A549 (cell line): Measurements from ENCODE around the gene MEGF6. TPM values are rescaled to one million over a fixed set of nuclear protein-coding genes. Genes with fewer than 3 reads are reported as not detected.

Experiments used
- ATAC-seq, 2 experiments: fragments of 200-7000 bp in 1 of 2; fragments of >200 bp in 1 of 2; cut with Nextera tagmentation in 1 of 2; cut with Tn5 transposase in 1 of 2; 3 replicates each; pipeline versions ENCODE4 v1.8.0 to v1.9.1; 2018 to 2020; ENCODE audit warnings: mild to moderate bottlenecking in 1 of 2, moderate library complexity in 1 of 2
- CTCF ChIA-PET: fragments of 300-600 bp; sonication (Branson Sonifier 250); formaldehyde crosslinking; extraction: SDS; loops from one replicate; lab custom pipeline; 2021; ENCODE audit warnings: antibody characterized with exemption, inconsistent platforms; lab: Yijun Ruan, JAX
- POLR2A ChIA-PET: fragments of 350-600 bp; formaldehyde crosslinking; extraction: SDS; loops from one replicate; lab custom pipeline; 2021; ENCODE audit warnings: antibody characterized with exemption, inconsistent platforms; lab: Yijun Ruan, JAX
- DNase-seq, 2 experiments: peaks; one replicate each; pipeline versions ENCODE4 v3.0.0 to v3.0.0-alpha.2; 2011 to 2016; ENCODE audit warnings: low read depth in 1 of 2, low spot score in 1 of 2
- FAIRE-seq: peaks from 2 replicates; lab custom pipeline; 2011; peaks lifted over from hg19 to GRCh38; lab: Jason Lieb, UNC
- H3K27ac ChIP-seq, 2 experiments: fragments of >200 bp; sonication (Bioruptor Twin); formaldehyde crosslinking; 3 replicates each; pipeline ENCODE4 v1.5.1; 2016 to 2017
- H3K4me1 ChIP-seq: fragments of >200 bp; sonication (Bioruptor Twin); formaldehyde crosslinking; 3 replicates; pipeline ENCODE4 v1.6.1; 2016
- H3K4me2 ChIP-seq: fragments of >200 bp; sonication (Bioruptor Twin); formaldehyde crosslinking; 3 replicates; pipeline ENCODE4 v1.6.1; 2016
- H3K4me3 ChIP-seq: fragments of >200 bp; sonication (Bioruptor Twin); formaldehyde crosslinking; 3 replicates; pipeline ENCODE4 v1.5.1; 2016
- H3K9me3 ChIP-seq: fragments of >200 bp; sonication (Bioruptor Twin); formaldehyde crosslinking; 3 replicates; pipeline ENCODE4 v1.6.1; 2016
- BHLHE40 ChIP-seq: IDR thresholded peaks from 2 replicates; pipeline ENCODE4 v1.6.1; 2012; ENCODE audit warnings: low read depth, low read length, inconsistent platforms
- CEBPB ChIP-seq, 2 experiments: fragments of >200 bp in 1 of 2; sonication (Bioruptor Twin) in 1 of 2; formaldehyde crosslinking in 1 of 2; IDR thresholded peaks; 2 replicates each; pipeline ENCODE4 v1.6.1; 2012 to 2016
- CHD4 ChIP-seq: fragments of 200-600 bp; sonication (generic); IDR thresholded peaks from 2 replicates; pipeline ENCODE4 v1.6.1; 2016; ENCODE audit warnings: antibody characterized with exemption, mild to moderate bottlenecking, borderline replicate concordance
- ESRRA ChIP-seq: fragments of 150-350 bp; IDR thresholded peaks from 2 replicates; pipeline ENCODE4 v1.6.1; 2014; ENCODE audit warnings: mild to moderate bottlenecking, low read length, borderline replicate concordance
- FOSL2 ChIP-seq, 2 experiments: fragments of 450-650 bp in 1 of 2; fragments of >200 bp in 1 of 2; sonication (Bioruptor Twin) in 1 of 2; formaldehyde crosslinking; IDR thresholded peaks; 2 replicates each; pipeline versions ENCODE4 v1.5.0 to v1.6.1; 2016 to 2020; ENCODE audit warnings: mild to moderate bottlenecking in 1 of 2, moderate library complexity in 1 of 2
- JUNB ChIP-seq: fragments of >200 bp; sonication (Bioruptor Twin); formaldehyde crosslinking; IDR thresholded peaks from 2 replicates; pipeline ENCODE4 v1.6.1; 2016
- MAFK ChIP-seq: fragments of 450-650 bp; IDR thresholded peaks from 2 replicates; pipeline ENCODE4 v1.6.1; 2014; ENCODE audit not compliant: partially characterized antibody
- NFE2L2 ChIP-seq: fragments of 150-350 bp; conservative IDR thresholded peaks from 2 replicates; pipeline ENCODE4 v1.6.1; 2014; ENCODE audit warnings: low read length
- PHF8 ChIP-seq: fragments of 200-600 bp; sonication (generic); IDR thresholded peaks from 2 replicates; pipeline ENCODE4 v1.6.1; 2016; ENCODE audit warnings: low read depth, mild to moderate bottlenecking, antibody characterized with exemption, moderate library complexity, borderline replicate concordance
- POLR2A ChIP-seq: IDR thresholded peaks from 2 replicates; pipeline ENCODE4 v1.6.1; 2012; ENCODE audit warnings: mild to moderate bottlenecking, low read length
- RAD21 ChIP-seq, 2 experiments: fragments of >200 bp in 1 of 2; sonication (Bioruptor Twin) in 1 of 2; formaldehyde crosslinking in 1 of 2; IDR thresholded peaks in 1 of 2; conservative IDR thresholded peaks in 1 of 2; 2 replicates in 1 of 2; 3 replicates in 1 of 2; pipeline ENCODE4 v1.6.1; 2012 to 2018; ENCODE audit warnings: inconsistent platforms in 1 of 2
- RCOR1 ChIP-seq: fragments of 150-350 bp; IDR thresholded peaks from 2 replicates; pipeline ENCODE4 v1.6.1; 2014; ENCODE audit warnings: antibody characterized with exemption, low read length, low read depth
- SMC3 ChIP-seq: fragments of >200 bp; sonication (Bioruptor Twin); formaldehyde crosslinking; IDR thresholded peaks from 3 replicates; pipeline ENCODE4 v1.6.1; 2018; ENCODE audit warnings: inconsistent platforms
- ZC3H11A ChIP-seq: fragments of 450-650 bp; IDR thresholded peaks from 2 replicates; pipeline ENCODE4 v1.6.1; 2014; ENCODE audit warnings: antibody characterized with exemption, mild to moderate bottlenecking
- ZNF302 ChIP-seq: fragments of 250-450 bp; sonication (Bioruptor Pico); IDR thresholded peaks from 2 replicates; pipeline ENCODE4 v1.9.0; 2021; ENCODE audit warnings: inconsistent platforms, mild to moderate bottlenecking, moderate library complexity
- WGBS: methylation state at CpG from one replicate; pipeline ENCODE4 v1.1.6; 2017; ENCODE audit errors: missing lambda C conversion rate; 5-methylcytosine and 5-hydroxymethylcytosine counted together
- polyA plus RNA-seq, 4 experiments: library from polyadenylated mRNA; depleted of rRNA in 3 of 4; stranded (reverse); fragments of >200 nt; fragmentation: RNase III in 1 of 4; extraction: RNeasy Plus Mini Kit Qiagen cat#74134 plus additional on column Dnase treatment in 1 of 4; gene quantifications; 2 replicates in 3 of 4; 3 replicates in 1 of 4; pipeline ENCODE4 v1.2.3, GENCODE V29; 2011 to 2017
- TF ChIP-seq, protein P1 (sequence below): fragments of >200 bp; sonication (Bioruptor Twin); formaldehyde crosslinking; IDR thresholded peaks from 2 replicates; pipeline ENCODE4 v1.6.1; 2016
- TF ChIP-seq, protein P2 (sequence below): fragments of >200 bp; sonication (Bioruptor Twin); formaldehyde crosslinking; IDR thresholded peaks from 3 replicates; pipeline ENCODE4 v1.5.1; 2016
- TF ChIP-seq, protein P3 (sequence below): fragments of 450-650 bp; IDR thresholded peaks from 2 replicates; pipeline ENCODE4 v1.6.1; 2014; ENCODE audit warnings: antibody characterized with exemption

The MEGF6 gene
- polyA plus RNA-seq, 2 of the 4 experiments (the other 2 are of a cell fraction), result 0.66 to 13.7 TPM

DNA sequence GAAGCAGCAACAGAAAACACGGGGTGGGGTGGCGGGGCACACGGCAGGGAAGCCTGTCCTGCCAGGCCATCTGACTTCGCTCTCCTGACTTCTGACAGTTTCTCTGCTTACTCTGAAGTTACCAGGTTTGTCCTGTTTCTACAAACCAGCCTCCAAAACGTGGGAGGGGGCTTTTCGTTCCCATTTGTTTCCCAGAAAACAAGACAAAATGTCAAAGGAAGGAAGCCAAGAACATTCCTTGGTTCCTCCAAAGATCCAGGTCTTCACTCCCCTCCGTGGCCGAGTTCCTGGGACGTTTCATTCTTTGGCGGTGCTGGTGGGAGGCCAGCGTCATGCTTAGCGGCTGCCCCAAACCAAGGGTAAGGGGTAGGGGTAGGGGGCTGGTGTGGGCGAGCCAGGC, 49.6 kb downstream of the MEGF6 start:
- TF ChIP-seq CHD4, result no peak
- no peak for TF ChIP-seq RCOR1
- no peak for TF ChIP-seq CEBPB (IDR thresholded peaks at IDR 0.05)
- TF ChIP-seq RAD21 (conservative IDR thresholded peaks at IDR 0.05 in 1 of 2, IDR thresholded peaks at IDR 0.05 in 1 of 2), result no peak
- TF ChIP-seq PHF8, result no peak
- no peak for TF ChIP-seq ZC3H11A
- no peak for TF ChIP-seq JUNB
- no peak for TF ChIP-seq FOSL2 (IDR thresholded peaks at IDR 0.05)
- no peak for TF ChIP-seq FOSL2 (CRISPR knock-in tag; IDR thresholded peaks at IDR 0.05)
- TF ChIP-seq, protein P1, sequence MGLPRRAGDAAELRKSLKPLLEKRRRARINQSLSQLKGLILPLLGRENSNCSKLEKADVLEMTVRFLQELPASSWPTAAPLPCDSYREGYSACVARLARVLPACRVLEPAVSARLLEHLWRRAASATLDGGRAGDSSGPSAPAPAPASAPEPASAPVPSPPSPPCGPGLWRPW, result no peak
- TF ChIP-seq MAFK, result no peak
- TF ChIP-seq, protein P2, sequence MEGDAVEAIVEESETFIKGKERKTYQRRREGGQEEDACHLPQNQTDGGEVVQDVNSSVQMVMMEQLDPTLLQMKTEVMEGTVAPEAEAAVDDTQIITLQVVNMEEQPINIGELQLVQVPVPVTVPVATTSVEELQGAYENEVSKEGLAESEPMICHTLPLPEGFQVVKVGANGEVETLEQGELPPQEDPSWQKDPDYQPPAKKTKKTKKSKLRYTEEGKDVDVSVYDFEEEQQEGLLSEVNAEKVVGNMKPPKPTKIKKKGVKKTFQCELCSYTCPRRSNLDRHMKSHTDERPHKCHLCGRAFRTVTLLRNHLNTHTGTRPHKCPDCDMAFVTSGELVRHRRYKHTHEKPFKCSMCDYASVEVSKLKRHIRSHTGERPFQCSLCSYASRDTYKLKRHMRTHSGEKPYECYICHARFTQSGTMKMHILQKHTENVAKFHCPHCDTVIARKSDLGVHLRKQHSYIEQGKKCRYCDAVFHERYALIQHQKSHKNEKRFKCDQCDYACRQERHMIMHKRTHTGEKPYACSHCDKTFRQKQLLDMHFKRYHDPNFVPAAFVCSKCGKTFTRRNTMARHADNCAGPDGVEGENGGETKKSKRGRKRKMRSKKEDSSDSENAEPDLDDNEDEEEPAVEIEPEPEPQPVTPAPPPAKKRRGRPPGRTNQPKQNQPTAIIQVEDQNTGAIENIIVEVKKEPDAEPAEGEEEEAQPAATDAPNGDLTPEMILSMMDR, result no peak
- TF ChIP-seq POLR2A, result no peak
- no peak for TF ChIP-seq SMC3
- Histone ChIP-seq H3K4me3 (no peak overlapping the region), H3K4me1 (no peaks in the 10 kb centered on the region), H3K9me3 (no peaks in the 10 kb centered on the region), H3K4me2 (no peak overlapping the region), H3K27ac (no peak overlapping the region)
- FAIRE-seq (no peak), ATAC-seq (no peak), DNase-seq (no peak)
- POLR2A ChIA-PET, result no interaction called here
- 71% methylated on average over 11 of the region's 13 CpGs for WGBS
- CTCF ChIA-PET, result interaction anchor here (1.0 kb wide), 1 partner anchor 58 kb away, joined by 3 read pairs; no protein-coding TSS in a partner anchor

DNA sequence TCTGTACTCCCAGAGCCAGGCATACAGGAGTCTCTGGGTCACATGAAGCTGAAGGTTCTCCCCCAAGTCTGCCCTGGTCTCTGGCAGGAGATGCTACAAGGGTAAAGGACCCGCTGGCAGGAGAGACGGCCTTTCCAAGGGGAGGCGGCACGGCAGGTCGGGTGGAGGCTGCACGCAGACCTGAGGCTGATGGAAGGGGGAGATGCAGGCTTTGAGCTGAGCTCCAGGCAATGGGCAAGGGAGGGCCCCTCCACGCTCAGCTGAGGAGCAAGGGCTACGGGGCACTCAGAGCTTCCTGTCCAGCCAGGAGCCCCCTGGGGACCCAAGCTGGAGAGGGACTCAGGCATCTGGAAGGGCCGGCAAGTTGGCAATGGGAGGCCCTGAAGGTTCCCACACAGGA, 50.3 kb downstream of the MEGF6 start:
- 89% methylated on average over 6 of the region's 9 CpGs for WGBS
- no peaks in the 10 kb centered on the region for H3K4me1 ChIP-seq
- no peak for DNase-seq
- FAIRE-seq, result no peak
- H3K9me3 ChIP-seq, result no peaks in the 10 kb centered on the region
- ATAC-seq, result no peak
- no peak overlapping the region for H3K27ac ChIP-seq
- ChIA-PET POLR2A (no interaction called here), CTCF (interaction anchor here (1.0 to 1.2 kb wide), 3 partner anchors 59 to 108 kb away, joined by 3 to 8 read pairs (median 4); no protein-coding TSS in a partner anchor)
- no peak overlapping the region for H3K4me3 ChIP-seq
- TF ChIP-seq NFE2L2, result no peak
- TF ChIP-seq CEBPB (IDR thresholded peaks at IDR 0.05), result no peak
- TF ChIP-seq, protein P3, sequence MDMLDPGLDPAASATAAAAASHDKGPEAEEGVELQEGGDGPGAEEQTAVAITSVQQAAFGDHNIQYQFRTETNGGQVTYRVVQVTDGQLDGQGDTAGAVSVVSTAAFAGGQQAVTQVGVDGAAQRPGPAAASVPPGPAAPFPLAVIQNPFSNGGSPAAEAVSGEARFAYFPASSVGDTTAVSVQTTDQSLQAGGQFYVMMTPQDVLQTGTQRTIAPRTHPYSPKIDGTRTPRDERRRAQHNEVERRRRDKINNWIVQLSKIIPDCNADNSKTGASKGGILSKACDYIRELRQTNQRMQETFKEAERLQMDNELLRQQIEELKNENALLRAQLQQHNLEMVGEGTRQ, result no peak
- TF ChIP-seq BHLHE40, result no peak
- H3K4me2 ChIP-seq, result no peak overlapping the region

DNA sequence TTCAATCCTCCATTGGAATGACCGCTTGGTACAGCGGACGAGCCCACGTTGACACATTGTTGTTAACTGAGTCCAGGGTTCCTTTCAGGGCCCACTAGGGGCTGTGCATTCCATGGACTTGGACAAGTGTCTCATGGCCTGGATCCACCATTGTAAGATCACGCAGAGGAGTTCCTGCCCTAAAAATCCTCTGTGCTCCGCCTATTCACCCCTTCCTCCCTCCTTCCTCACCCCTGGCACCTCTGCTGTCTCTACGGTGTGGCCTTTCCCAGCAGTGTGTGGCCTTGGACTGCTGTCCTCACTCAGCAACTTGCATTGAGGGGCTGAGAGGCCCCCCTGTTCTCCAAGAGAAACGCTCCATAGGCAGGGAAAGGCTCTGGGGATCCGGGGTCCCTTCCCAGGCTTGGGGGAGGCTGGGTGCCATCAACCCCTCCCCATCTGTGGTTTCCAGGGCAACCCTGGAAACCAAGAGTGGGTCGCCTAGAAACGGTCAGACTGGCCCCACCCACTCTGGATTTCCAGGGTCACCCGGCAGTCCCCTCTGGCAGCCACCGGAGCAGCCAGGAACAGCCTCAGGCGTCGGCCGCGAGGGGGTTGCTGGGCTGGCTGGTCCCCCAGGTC, 50.9 kb downstream of the MEGF6 start:
- Histone ChIP-seq H3K27ac (no peak overlapping the region), H3K4me1 (no peaks in the 10 kb centered on the region), H3K9me3 (no peaks in the 10 kb centered on the region), H3K4me2 (no peak overlapping the region), H3K4me3 (no peak overlapping the region)
- TF ChIP-seq ESRRA (no peak), ZNF302 (no peak)
- 94% methylated on average over 9 of the region's 17 CpGs for WGBS
- CTCF ChIA-PET, result interaction anchor here (1.0 to 1.6 kb wide), 3 partner anchors 70 to 164 kb away, joined by 3 to 8 read pairs (median 4); no protein-coding TSS in a partner anchor
- POLR2A ChIA-PET, result no interaction called here
- ATAC-seq (no peak), DNase-seq (no peak), FAIRE-seq (no peak)
